ENCODE results near the gene DENND5B.

GRCh38 chr12:31496257-31496656 is 94.7 kb downstream of the DENND5B start:
- TF ChIP-seq, protein P1, sequence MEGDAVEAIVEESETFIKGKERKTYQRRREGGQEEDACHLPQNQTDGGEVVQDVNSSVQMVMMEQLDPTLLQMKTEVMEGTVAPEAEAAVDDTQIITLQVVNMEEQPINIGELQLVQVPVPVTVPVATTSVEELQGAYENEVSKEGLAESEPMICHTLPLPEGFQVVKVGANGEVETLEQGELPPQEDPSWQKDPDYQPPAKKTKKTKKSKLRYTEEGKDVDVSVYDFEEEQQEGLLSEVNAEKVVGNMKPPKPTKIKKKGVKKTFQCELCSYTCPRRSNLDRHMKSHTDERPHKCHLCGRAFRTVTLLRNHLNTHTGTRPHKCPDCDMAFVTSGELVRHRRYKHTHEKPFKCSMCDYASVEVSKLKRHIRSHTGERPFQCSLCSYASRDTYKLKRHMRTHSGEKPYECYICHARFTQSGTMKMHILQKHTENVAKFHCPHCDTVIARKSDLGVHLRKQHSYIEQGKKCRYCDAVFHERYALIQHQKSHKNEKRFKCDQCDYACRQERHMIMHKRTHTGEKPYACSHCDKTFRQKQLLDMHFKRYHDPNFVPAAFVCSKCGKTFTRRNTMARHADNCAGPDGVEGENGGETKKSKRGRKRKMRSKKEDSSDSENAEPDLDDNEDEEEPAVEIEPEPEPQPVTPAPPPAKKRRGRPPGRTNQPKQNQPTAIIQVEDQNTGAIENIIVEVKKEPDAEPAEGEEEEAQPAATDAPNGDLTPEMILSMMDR (IDR thresholded peaks at IDR 0.05): no peak
- no peak for TF ChIP-seq POLR2A (IDR thresholded peaks at IDR 0.05)

Measured in right lobe of liver (tissue), 4 donors.